Measurements from ENCODE around the gene FSTL5. TPM values are rescaled to one million over a fixed set of nuclear protein-coding genes. Genes with fewer than 3 reads are reported as not detected.

The FSTL5 gene
- total RNA-seq, 1 donor: not detected

DNA sequence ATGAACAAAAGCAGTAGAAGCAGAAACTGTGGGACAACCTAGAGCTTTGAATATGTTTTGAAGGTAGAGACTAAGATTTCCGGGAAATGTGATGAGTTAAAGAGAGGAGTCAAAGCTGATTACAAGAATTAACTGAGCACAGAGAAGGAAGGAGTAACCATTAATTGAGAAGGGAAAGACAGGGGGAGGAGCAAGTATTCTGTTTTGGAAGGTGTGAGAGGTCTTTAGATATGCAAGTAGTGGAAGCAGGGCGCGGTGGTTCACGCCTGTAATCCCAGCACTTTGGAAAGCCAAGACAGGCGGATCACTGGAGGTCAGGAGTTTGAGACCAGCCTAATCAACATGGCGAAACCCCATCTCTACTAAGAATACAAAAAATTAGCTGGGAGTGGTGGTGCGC is 171.5 kb downstream of the FSTL5 start:
- Histone ChIP-seq H2AFZ (ENCODE audit: low read length) (no peak overlapping the region), H4K20me1 (ENCODE audit: insufficient read depth, low read length) (no peaks in the 10 kb centered on the region), H3K36me3 (ENCODE audit: insufficient read depth, low read length) (no peaks in the 10 kb centered on the region), H3K9me3 (ENCODE audit: low read depth, low read length) (no peaks in the 10 kb centered on the region), H3K4me2 (ENCODE audit: insufficient read depth, low read length) (no peak overlapping the region), H3K4me3 (ENCODE audit: insufficient read depth, low read length) (no peak overlapping the region), H3K4me1 (ENCODE audit: insufficient read depth, low read length) (no peaks in the 10 kb centered on the region), H3K27ac (ENCODE audit: low read depth, low read length) (no peak overlapping the region), H3K79me2 (ENCODE audit: insufficient read depth, low read length) (no peaks in the 10 kb centered on the region), H3K27me3 (ENCODE audit: insufficient read depth, low read length) (no peaks in the 10 kb centered on the region)
- no peak for TF ChIP-seq CTCF (IDR thresholded peaks at IDR 0.05; ENCODE audit: extremely low read depth, low read depth, low read length)
- DNase-seq (ENCODE audit: insufficient read length, low spot score, missing footprints): no peak

- H3K4me3 ChIP-seq (ENCODE audit: insufficient read depth, low read length): no peak overlapping the region
- no peaks in the 10 kb centered on the region for H4K20me1 ChIP-seq (ENCODE audit: insufficient read depth, low read length)
- no peak overlapping the region for H2AFZ ChIP-seq (ENCODE audit: low read length)
- H3K27ac ChIP-seq (ENCODE audit: low read depth, low read length): no peak overlapping the region
- no peaks in the 10 kb centered on the region for H3K4me1 ChIP-seq (ENCODE audit: insufficient read depth, low read length)
- no peaks in the 10 kb centered on the region for H3K9me3 ChIP-seq (ENCODE audit: low read depth, low read length)
- H3K4me2 ChIP-seq (ENCODE audit: insufficient read depth, low read length): no peak overlapping the region
- H3K79me2 ChIP-seq (ENCODE audit: insufficient read depth, low read length): no peaks in the 10 kb centered on the region
- no peak for TF ChIP-seq CTCF (IDR thresholded peaks at IDR 0.05; ENCODE audit: extremely low read depth, low read depth, low read length)
- H3K36me3 ChIP-seq (ENCODE audit: insufficient read depth, low read length): no peaks in the 10 kb centered on the region
- no peaks in the 10 kb centered on the region for H3K27me3 ChIP-seq (ENCODE audit: insufficient read depth, low read length)
- DNase-seq (ENCODE audit: insufficient read length, low spot score, missing footprints): no peak
Observed at GRCh38 chr4:161991811-161992210, 172.0 kb downstream of the FSTL5 start.

DNA sequence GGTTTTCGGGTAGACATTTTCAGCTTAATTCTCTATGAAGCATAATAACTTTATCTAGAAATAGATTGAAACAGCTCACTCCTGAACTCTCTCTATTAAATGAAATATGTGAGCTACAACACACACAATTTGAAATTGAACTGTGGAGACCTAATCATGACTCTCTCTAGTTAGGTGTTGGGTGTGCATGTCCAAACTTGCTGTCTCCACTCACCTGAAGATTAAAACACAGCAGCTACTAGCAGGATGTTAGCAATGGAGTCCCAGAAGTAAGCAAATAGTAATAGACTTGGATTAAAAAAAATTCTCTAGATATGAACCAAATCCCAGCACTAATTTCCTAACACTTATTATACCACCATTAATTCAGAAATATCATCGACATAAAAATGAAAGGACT is 173.1 kb downstream of the FSTL5 start:
- Histone ChIP-seq H3K4me3 (ENCODE audit: insufficient read depth, low read length) (no peak overlapping the region), H3K27me3 (ENCODE audit: insufficient read depth, low read length) (no peaks in the 10 kb centered on the region), H2AFZ (ENCODE audit: low read length) (no peak overlapping the region), H3K27ac (ENCODE audit: low read depth, low read length) (no peak overlapping the region), H3K36me3 (ENCODE audit: insufficient read depth, low read length) (no peaks in the 10 kb centered on the region), H3K9me3 (ENCODE audit: low read depth, low read length) (no peaks in the 10 kb centered on the region), H4K20me1 (ENCODE audit: insufficient read depth, low read length) (no peaks in the 10 kb centered on the region), H3K4me2 (ENCODE audit: insufficient read depth, low read length) (no peak overlapping the region), H3K79me2 (ENCODE audit: insufficient read depth, low read length) (no peaks in the 10 kb centered on the region), H3K4me1 (ENCODE audit: insufficient read depth, low read length) (no peaks in the 10 kb centered on the region)
- no peak for DNase-seq (ENCODE audit: insufficient read length, low spot score, missing footprints)
- no peak for TF ChIP-seq CTCF (IDR thresholded peaks at IDR 0.05; ENCODE audit: extremely low read depth, low read depth, low read length)

DNA sequence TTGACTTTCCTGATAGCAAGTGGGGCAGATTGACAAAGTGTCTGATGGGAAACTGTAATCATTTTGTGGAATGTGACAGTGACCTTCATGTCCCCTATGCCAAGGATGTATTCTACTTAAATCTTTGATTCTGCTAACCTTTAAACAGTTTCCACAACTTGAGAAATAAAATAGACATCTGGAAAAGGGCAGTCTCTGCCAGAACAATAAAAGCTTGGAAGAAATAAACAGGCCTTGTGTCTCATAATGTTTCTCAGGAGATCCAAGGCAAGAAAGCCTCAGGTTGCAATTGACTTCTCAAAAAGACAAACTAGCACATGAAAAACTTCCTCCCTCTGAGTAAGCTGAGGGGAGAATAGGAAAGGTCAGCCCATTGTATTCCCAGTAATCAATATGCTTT is 174.9 kb downstream of the FSTL5 start:
- TF ChIP-seq CTCF (IDR thresholded peaks at IDR 0.05; ENCODE audit: extremely low read depth, low read depth, low read length): no peak
- Histone ChIP-seq H2AFZ (ENCODE audit: low read length) (no peak overlapping the region), H3K9me3 (ENCODE audit: low read depth, low read length) (no peaks in the 10 kb centered on the region), H3K4me1 (ENCODE audit: insufficient read depth, low read length) (no peaks in the 10 kb centered on the region), H3K27ac (ENCODE audit: low read depth, low read length) (no peak overlapping the region), H3K4me3 (ENCODE audit: insufficient read depth, low read length) (no peak overlapping the region), H4K20me1 (ENCODE audit: insufficient read depth, low read length) (no peaks in the 10 kb centered on the region), H3K27me3 (ENCODE audit: insufficient read depth, low read length) (no peaks in the 10 kb centered on the region), H3K4me2 (ENCODE audit: insufficient read depth, low read length) (no peak overlapping the region), H3K79me2 (ENCODE audit: insufficient read depth, low read length) (no peaks in the 10 kb centered on the region), H3K36me3 (ENCODE audit: insufficient read depth, low read length) (no peaks in the 10 kb centered on the region)
- DNase-seq (ENCODE audit: insufficient read length, low spot score, missing footprints): no peak

Measured in osteoblast (primary cell).